Caco-2 (cell line): ENCODE data around the gene LPCAT4. TPM values are rescaled to one million over a fixed set of nuclear protein-coding genes. Genes with fewer than 3 reads are reported as not detected.

ENCODE experiments used
- BruUV-seq: library from RNA; stranded (reverse); fragments of 400-500 nt; replicated peaks from 2 replicates; lab custom pipeline; 2021; lab: Mats Ljungman, UMichigan
- CTCF ChIA-PET: fragments of 300-600 bp; sonication (Branson Sonifier 250); formaldehyde crosslinking; loops from one replicate; lab custom pipeline; 2022; ENCODE audit warnings: antibody characterized with exemption; lab: Charles Lee
- POLR2A ChIA-PET: fragments of 300-600 bp; sonication (Branson Sonifier 250); formaldehyde crosslinking; loops from one replicate; lab custom pipeline; 2022; ENCODE audit warnings: antibody characterized with exemption; lab: Charles Lee
- DNase-seq, 2 experiments: peaks; one replicate each; pipeline versions ENCODE4 v3.0.0 to v3.0.0-alpha.2; 2020 to 2022
- H3K27me3 ChIP-seq: replicated peaks from 2 replicates; pipeline ENCODE4 v1.6.0; 2011; ENCODE audit warnings: low read length; ENCODE audit not compliant: control insufficient read depth, insufficient read depth
- H3K36me3 ChIP-seq: 2 replicates; pipeline ENCODE4 v1.5.1; 2011; ENCODE audit warnings: low read length; ENCODE audit not compliant: control insufficient read depth, insufficient read depth
- H3K4me1 ChIP-seq: fragments of 250-450 bp; sonication (Bioruptor Pico); 2 replicates; pipeline ENCODE4 v1.5.1; 2020; ENCODE audit warnings: mild to moderate bottlenecking
- H3K4me3 ChIP-seq: 2 replicates; pipeline ENCODE4 v1.5.1; 2011; ENCODE audit warnings: low read depth, mild to moderate bottlenecking, control low read depth, low read length
- H3K9me3 ChIP-seq: fragments of 250-450 bp; sonication (Bioruptor Pico); 2 replicates; pipeline ENCODE4 v1.5.1; 2020; ENCODE audit warnings: mild to moderate bottlenecking, moderate library complexity
- H3K27ac Mint-ChIP-seq: one replicate; pipeline ENCODE4 v1.8.0; 2022; ENCODE audit warnings: mixed read lengths; ENCODE audit not compliant: unreplicated experiment
- H3K27me3 Mint-ChIP-seq: one replicate; pipeline ENCODE4 v1.8.0; 2022; ENCODE audit warnings: mixed read lengths; ENCODE audit not compliant: insufficient read depth, unreplicated experiment
- H3K36me3 Mint-ChIP-seq: one replicate; pipeline ENCODE4 v1.8.0; 2022; ENCODE audit warnings: mild to moderate bottlenecking, mixed read lengths; ENCODE audit not compliant: insufficient read depth, unreplicated experiment
- H3K4me1 Mint-ChIP-seq: one replicate; pipeline ENCODE4 v1.8.0; 2022; ENCODE audit warnings: low read depth, mixed read lengths; ENCODE audit not compliant: unreplicated experiment
- H3K4me3 Mint-ChIP-seq: one replicate; pipeline ENCODE4 v1.8.0; 2022; ENCODE audit warnings: mild to moderate bottlenecking, moderate library complexity, mixed read lengths; ENCODE audit not compliant: unreplicated experiment
- H3K9me3 Mint-ChIP-seq: one replicate; pipeline ENCODE4 v1.8.0; 2022; ENCODE audit warnings: mixed read lengths; ENCODE audit not compliant: unreplicated experiment
- intact Hi-C: fragments of 100-400 bp; cut with micrococcal nuclease; formaldehyde crosslinking; loops from one replicate; pipeline ENCODE4 v1.10.0; 2022; ENCODE audit not compliant: unreplicated experiment
- total RNA-seq: library from RNA; stranded (reverse); gene quantifications from 2 replicates; pipeline ENCODE4 v1.2.3, GENCODE V29; 2022
- TF ChIP-seq, protein P1 (sequence below), 2 experiments: fragments of 200-600 bp in 1 of 2; IDR thresholded peaks; 1 replicate in 1 of 2; 2 replicates in 1 of 2; pipeline versions ENCODE4 v1.5.1 to v1.8.0; 2011 to 2022; ENCODE audit warnings: antibody characterized with exemption in 1 of 2, control low read depth in 1 of 2, inconsistent platforms in 1 of 2, low read depth in 1 of 2, low read length in 1 of 2, mild to moderate bottlenecking in 1 of 2, moderate library complexity in 1 of 2; ENCODE audit not compliant: insufficient read depth in 1 of 2, severe bottlenecking in 1 of 2, unreplicated experiment in 1 of 2

Gene LPCAT4
- total RNA-seq, 1 experiment from 2014 or later = 37.9 TPM

DNA sequence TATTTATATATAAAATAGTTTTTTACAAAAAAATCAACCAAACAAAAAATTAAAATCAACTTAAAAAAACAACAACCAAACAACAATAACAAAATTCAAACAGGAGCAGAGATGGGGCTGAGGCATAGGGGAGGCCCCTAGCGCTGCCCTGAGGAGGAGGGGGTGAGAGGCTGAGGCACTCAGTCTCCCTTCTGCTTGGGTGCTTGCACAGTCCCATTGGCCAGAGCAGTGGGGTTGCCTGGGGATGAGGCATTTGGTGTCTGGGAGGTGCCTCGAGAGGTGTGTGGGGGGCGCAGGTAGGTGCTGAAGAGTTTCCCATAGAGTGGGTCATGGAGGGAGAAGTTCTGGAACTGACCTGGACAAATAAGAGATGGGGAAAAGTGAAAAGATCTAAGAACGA, 8.0 kb downstream of the LPCAT4 start:
- H3K27me3 Mint-ChIP-seq = no peaks in the 10 kb centered on the region
- POLR2A ChIA-PET = interaction anchor here (0.7 kb wide), 1 partner anchor 8 kb away, joined by 3 read pairs; the partner anchor contains the start of gene LPCAT4

DNA sequence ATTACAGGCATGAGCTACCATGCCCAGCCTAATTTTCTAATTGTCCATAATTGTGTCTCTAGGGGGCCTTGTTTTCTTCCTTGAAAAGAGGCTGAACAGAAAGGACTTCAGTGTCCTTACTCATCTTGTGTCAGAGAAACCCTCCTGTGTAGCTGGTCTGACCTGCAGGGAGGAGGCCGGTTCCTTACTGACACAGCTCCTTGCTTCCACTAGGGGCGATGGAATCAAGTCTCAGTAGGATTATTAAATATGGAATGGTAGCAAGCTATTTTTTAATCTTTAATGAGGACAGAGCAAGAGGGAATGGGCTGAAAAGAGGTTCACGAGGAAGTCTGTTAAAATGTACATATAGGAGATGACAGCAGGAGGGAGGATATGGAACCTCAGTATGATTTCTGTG, 8.6 kb downstream of the LPCAT4 start:
- Histone ChIP-seq H3K9me3 (no peaks in the 10 kb centered on the region), H3K4me3 (no peak overlapping the region), H3K36me3 (0 out of 2 replicates have a peak, but pooled peaks cover 2% of the 10 kb centered on the region), H3K4me1 (peaks cover 14% of the 10 kb centered on the region), H3K27me3 (no peaks in the 10 kb centered on the region)
- Mint-ChIP-seq H3K36me3 (peaks cover 30% of the 10 kb centered on the region), H3K9me3 (no peaks in the 10 kb centered on the region), H3K27ac (peak overlapping the region; percentile 71), H3K27me3 (no peaks in the 10 kb centered on the region), H3K4me3 (no peak overlapping the region), H3K4me1 (peaks cover 22% of the 10 kb centered on the region)
- ChIA-PET CTCF (interaction anchor here (0.8 to 1.5 kb wide), 2 partner anchors 9 to 20 kb away, joined by 3 to 14 read pairs; partner anchors contain the start of genes LPCAT4 and SLC12A6), POLR2A (interaction anchor here (0.7 kb wide), 1 partner anchor 9 kb away, joined by 3 read pairs; the partner anchor contains the start of gene LPCAT4)
- no peak for DNase-seq
- TF ChIP-seq, protein P1, sequence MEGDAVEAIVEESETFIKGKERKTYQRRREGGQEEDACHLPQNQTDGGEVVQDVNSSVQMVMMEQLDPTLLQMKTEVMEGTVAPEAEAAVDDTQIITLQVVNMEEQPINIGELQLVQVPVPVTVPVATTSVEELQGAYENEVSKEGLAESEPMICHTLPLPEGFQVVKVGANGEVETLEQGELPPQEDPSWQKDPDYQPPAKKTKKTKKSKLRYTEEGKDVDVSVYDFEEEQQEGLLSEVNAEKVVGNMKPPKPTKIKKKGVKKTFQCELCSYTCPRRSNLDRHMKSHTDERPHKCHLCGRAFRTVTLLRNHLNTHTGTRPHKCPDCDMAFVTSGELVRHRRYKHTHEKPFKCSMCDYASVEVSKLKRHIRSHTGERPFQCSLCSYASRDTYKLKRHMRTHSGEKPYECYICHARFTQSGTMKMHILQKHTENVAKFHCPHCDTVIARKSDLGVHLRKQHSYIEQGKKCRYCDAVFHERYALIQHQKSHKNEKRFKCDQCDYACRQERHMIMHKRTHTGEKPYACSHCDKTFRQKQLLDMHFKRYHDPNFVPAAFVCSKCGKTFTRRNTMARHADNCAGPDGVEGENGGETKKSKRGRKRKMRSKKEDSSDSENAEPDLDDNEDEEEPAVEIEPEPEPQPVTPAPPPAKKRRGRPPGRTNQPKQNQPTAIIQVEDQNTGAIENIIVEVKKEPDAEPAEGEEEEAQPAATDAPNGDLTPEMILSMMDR (IDR thresholded peaks at IDR 0.05; ENCODE audit: insufficient read depth in 1 of 2, low read depth in 1 of 2, low read length in 1 of 2, severe bottlenecking in 1 of 2, unreplicated experiment in 1 of 2) = peak in 1 of 2 experiments; percentile 37
- intact Hi-C loops = no loop called here
- BruUV-seq = no TSS peak

More for the DNA sequence above, 8.0 kb downstream of the LPCAT4 start:
- Mint-ChIP-seq H3K4me1 (peaks cover 22% of the 10 kb centered on the region), H3K36me3 (peaks cover 30% of the 10 kb centered on the region), H3K9me3 (no peaks in the 10 kb centered on the region), H3K4me3 (no peak overlapping the region), H3K27ac (peak overlapping the region; percentile 71)
- CTCF ChIA-PET = interaction anchor here (1.5 kb wide), 1 partner anchor 9 kb away, joined by 14 read pairs; the partner anchor contains the start of gene LPCAT4
- Histone ChIP-seq H3K27me3 (no peaks in the 10 kb centered on the region), H3K36me3 (0 out of 2 replicates have a peak, but pooled peaks cover 2% of the 10 kb centered on the region), H3K4me3 (no peak overlapping the region), H3K4me1 (peaks cover 14% of the 10 kb centered on the region), H3K9me3 (no peaks in the 10 kb centered on the region)
- no TSS peak for BruUV-seq
- intact Hi-C loops = no loop called here
- TF ChIP-seq, protein P1 (IDR thresholded peaks at IDR 0.05; ENCODE audit: insufficient read depth in 1 of 2, low read depth in 1 of 2, low read length in 1 of 2, severe bottlenecking in 1 of 2, unreplicated experiment in 1 of 2) = no peak
- no peak for DNase-seq

DNA sequence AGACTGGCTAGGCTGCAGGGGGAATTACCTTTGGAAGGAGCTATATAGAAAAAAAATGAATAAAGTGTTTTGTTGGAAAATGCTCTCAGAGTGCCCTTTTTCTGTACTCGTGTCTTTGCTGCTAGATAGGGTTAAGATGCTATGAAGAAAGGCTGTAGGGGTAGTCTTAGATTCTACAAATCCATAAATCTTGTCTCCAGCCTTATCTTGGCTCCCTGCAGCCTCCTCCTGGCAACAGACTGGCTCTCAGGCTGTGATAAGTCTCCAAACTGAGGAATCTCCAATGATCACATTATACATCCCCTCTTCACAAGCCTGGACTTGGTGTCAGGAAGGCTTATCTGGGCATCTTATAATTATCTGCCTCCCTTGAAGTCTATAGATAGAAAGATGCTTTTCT, 9.3 kb downstream of the LPCAT4 start:
- H3K4me1 ChIP-seq = peaks cover 14% of the 10 kb centered on the region
- Mint-ChIP-seq H3K27ac (no peak overlapping the region), H3K4me1 (peaks cover 22% of the 10 kb centered on the region), H3K4me3 (no peak overlapping the region), H3K9me3 (no peaks in the 10 kb centered on the region), H3K27me3 (no peaks in the 10 kb centered on the region), H3K36me3 (peaks cover 25% of the 10 kb centered on the region)
- no peaks in the 10 kb centered on the region for H3K9me3 ChIP-seq
- BruUV-seq = no TSS peak
- no peak for DNase-seq
- ChIA-PET POLR2A (no interaction called here), CTCF (interaction anchor here (1.5 kb wide), 1 partner anchor 10 kb away, joined by 14 read pairs; the partner anchor contains the start of gene LPCAT4)
- intact Hi-C loops = no loop called here
- TF ChIP-seq, protein P1 (IDR thresholded peaks at IDR 0.05; ENCODE audit: insufficient read depth in 1 of 2, low read depth in 1 of 2, low read length in 1 of 2, severe bottlenecking in 1 of 2, unreplicated experiment in 1 of 2) = no peak
- H3K27me3 ChIP-seq = no peaks in the 10 kb centered on the region
- H3K4me3 ChIP-seq = no peak overlapping the region
- 0 out of 2 replicates have a peak, but pooled peaks cover 2% of the 10 kb centered on the region for H3K36me3 ChIP-seq
